Prostate gland (tissue), 2 donors: ENCODE data around the gene PAXIP1. TPM values are rescaled to one million over a fixed set of nuclear protein-coding genes. Genes with fewer than 3 reads are reported as not detected.

Source experiments
- DNase-seq: peaks from one replicate; pipeline ENCODE4 v3.0.0-alpha.2; 2019; ENCODE audit warnings: low spot score
- H3K27ac ChIP-seq, 2 donors: fragments of 200-600 bp; sonication (generic); 2 replicates each; pipeline ENCODE4 v1.5.1; 2017 to 2019
- H3K27me3 ChIP-seq: fragments of 200-600 bp; sonication (generic); replicated peaks from 2 replicates; pipeline ENCODE4 v1.5.1; 2019; ENCODE audit not compliant: insufficient read depth
- H3K36me3 ChIP-seq, 2 donors: fragments of 200-600 bp; sonication (generic); 1 replicate in 1 of 2; 2 replicates in 1 of 2; pipeline versions ENCODE4 v1.5.1 to v1.8.1; 2017 to 2019
- H3K4me1 ChIP-seq: fragments of 200-600 bp; sonication (generic); replicated peaks from 2 replicates; pipeline ENCODE4 v1.5.1; 2019
- H3K4me3 ChIP-seq, 2 donors: fragments of 200-600 bp; sonication (generic); 2 replicates each; pipeline ENCODE4 v1.5.1; 2017 to 2019
- H3K9me3 ChIP-seq: fragments of 200-600 bp; sonication (generic); 2 replicates; pipeline ENCODE4 v1.5.1; 2017
- CTCF ChIP-seq, 4 experiments: fragments of 200-600 bp in 2 of 4; fragments of 450-650 bp in 2 of 4; sonication (generic) in 2 of 4; IDR thresholded peaks; 1 replicate in 3 of 4; 2 replicates in 1 of 4; pipeline ENCODE4 v1.5.1; 2016 to 2019; ENCODE audit warnings: antibody characterized with exemption in 4 of 4, mild to moderate bottlenecking in 2 of 4, moderate library complexity in 2 of 4
- POLR2A ChIP-seq: fragments of 450-650 bp; IDR thresholded peaks from one replicate; pipeline ENCODE4 v1.6.1; 2016; ENCODE audit warnings: antibody characterized with exemption, mild to moderate bottlenecking
- POLR2AphosphoS5 ChIP-seq: sonication (generic); formaldehyde crosslinking; IDR thresholded peaks from one replicate; pipeline ENCODE4 v1.6.1; 2017; ENCODE audit warnings: antibody characterized with exemption
- WGBS: methylation state at CpG from one replicate; pipeline ENCODE4 v1.1.5; 2018; 5-methylcytosine and 5-hydroxymethylcytosine counted together
- intact Hi-C: fragments of 100-400 bp; cut with DNase I; formaldehyde crosslinking; loops from one replicate; pipeline ENCODE4 v1.14.2; 2022
- total RNA-seq, 2 donors: library from RNA; depleted of rRNA; stranded (reverse); fragments of >200 nt; gene quantifications; one replicate each; pipeline ENCODE4 v1.1.0, GENCODE V29; 2016

The PAXIP1 gene
- total RNA-seq, 2 donors from 2014 or later: 15.8 to 24.1 TPM

GRCh38 chr7:154997840-154998370 is 5.0 kb downstream of the PAXIP1 start:
- WGBS: 81% methylated on average over 10 of the region's 10 CpGs
- intact Hi-C loops: no loop called here
- H3K36me3 ChIP-seq: no peaks in the 10 kb centered on the region

GRCh38 chr7:154996756-154997155 is 6.2 kb downstream of the PAXIP1 start:
- Histone ChIP-seq H3K4me3 (no peak overlapping the region), H3K36me3 (no peaks in the 10 kb centered on the region), H3K27me3 (no peaks in the 10 kb centered on the region), H3K9me3 (no peaks in the 10 kb centered on the region), H3K27ac (no peak overlapping the region), H3K4me1 (no peaks in the 10 kb centered on the region)
- no peak for TF ChIP-seq POLR2A
- TF ChIP-seq CTCF (IDR thresholded peaks at IDR 0.05): no peak
- no peak for TF ChIP-seq POLR2AphosphoS5
- WGBS: 92% methylated on average over 4 of the region's 4 CpGs
- intact Hi-C loops: no loop called here
- no peak for DNase-seq

More at GRCh38 chr7:154997840-154998370, 5.0 kb downstream of the PAXIP1 start:
- Histone ChIP-seq H3K4me3 (no peak overlapping the region), H3K27ac (no peak overlapping the region), H3K9me3 (no peaks in the 10 kb centered on the region), H3K4me1 (no peaks in the 10 kb centered on the region), H3K27me3 (no peaks in the 10 kb centered on the region)
- TF ChIP-seq POLR2AphosphoS5: no peak
- no peak for TF ChIP-seq CTCF (IDR thresholded peaks at IDR 0.05)
- TF ChIP-seq POLR2A: no peak
- DNase-seq: no peak

- Histone ChIP-seq H3K9me3 (no peaks in the 10 kb centered on the region), H3K27me3 (no peaks in the 10 kb centered on the region), H3K36me3 (no peaks in the 10 kb centered on the region), H3K4me1 (no peaks in the 10 kb centered on the region), H3K4me3 (no peak overlapping the region), H3K27ac (no peak overlapping the region)
- no peak for TF ChIP-seq POLR2AphosphoS5
- TF ChIP-seq CTCF (IDR thresholded peaks at IDR 0.05): no peak
- TF ChIP-seq POLR2A: no peak
- no peak for DNase-seq
- intact Hi-C loops: no loop called here
- WGBS: 76% methylated on average over 1 of the region's 1 CpG
Observed at GRCh38 chr7:154996101-154996500, 6.8 kb downstream of the PAXIP1 start.

- no peaks in the 10 kb centered on the region for H3K36me3 ChIP-seq
- intact Hi-C loops: no loop called here
Observed at GRCh38 chr7:154994996-154995395, 7.9 kb downstream of the PAXIP1 start.

More at GRCh38 chr7:154994996-154995395, 7.9 kb downstream of the PAXIP1 start:
- Histone ChIP-seq H3K27me3 (no peaks in the 10 kb centered on the region), H3K4me1 (no peaks in the 10 kb centered on the region), H3K9me3 (no peaks in the 10 kb centered on the region), H3K4me3 (no peak overlapping the region), H3K27ac (no peak overlapping the region)
- DNase-seq: no peak
- 76% methylated on average over 2 of the region's 2 CpGs for WGBS
- no peak for TF ChIP-seq POLR2AphosphoS5
- no peak for TF ChIP-seq CTCF (IDR thresholded peaks at IDR 0.05)
- no peak for TF ChIP-seq POLR2A
